AG04449 (cell line): ENCODE results near the gene PPP2R2C.

Experiments used
- CTCF ChIA-PET: fragments of 350-600 bp; formaldehyde crosslinking; extraction: SDS; loops from one replicate; lab custom pipeline; 2021; ENCODE audit warnings: antibody characterized with exemption; lab: Yijun Ruan, JAX
- POLR2A ChIA-PET: fragments of 400-600, 350-600 bp; formaldehyde crosslinking; extraction: SDS; loops from one replicate; lab custom pipeline; 2020; ENCODE audit warnings: antibody characterized with exemption, inconsistent platforms; lab: Yijun Ruan, JAX
- DNase-seq: peaks from one replicate; pipeline ENCODE4 v3.0.0-alpha.2; 2010; ENCODE audit warnings: low read depth, low spot score
- H3K4me3 ChIP-seq: 2 replicates; pipeline ENCODE4 v1.5.1; 2011; ENCODE audit warnings: low read depth, mild to moderate bottlenecking, control low read depth, low read length
- CTCF ChIP-seq: IDR thresholded peaks from one replicate; pipeline ENCODE4 v1.5.1; 2011; ENCODE audit warnings: mild to moderate bottlenecking, moderate library complexity, low read length, control low read depth, inconsistent platforms; ENCODE audit not compliant: insufficient read depth; ENCODE audit errors: missing control alignments

The PPP2R2C gene

GRCh38 chr4:6460876-6461275 lies 11.5 kb downstream of the PPP2R2C start:
- no peak overlapping the region for H3K4me3 ChIP-seq
- TF ChIP-seq CTCF = no peak
- no peak for DNase-seq
- POLR2A ChIA-PET = no interaction called here
- CTCF ChIA-PET = no interaction called here

DNA sequence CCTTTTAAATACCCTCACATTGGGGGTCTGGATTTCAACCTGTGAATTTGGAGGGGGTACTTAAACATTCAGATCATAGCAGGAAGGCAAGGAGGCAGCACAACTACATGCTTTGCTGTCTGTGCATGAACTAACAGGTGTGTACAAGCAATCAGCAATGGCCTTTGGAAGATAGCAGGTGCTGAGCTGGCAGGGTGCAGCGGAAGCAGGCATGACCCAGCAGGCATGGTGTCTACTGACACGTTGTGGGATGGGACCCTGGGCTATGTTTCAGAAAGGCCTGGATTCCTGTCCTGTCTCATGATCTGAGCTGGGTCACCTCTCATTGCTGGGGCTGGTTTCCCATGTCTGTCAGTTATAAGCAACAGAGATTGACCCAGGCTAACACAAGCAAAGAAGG lies 13.9 kb downstream of the PPP2R2C start:
- H3K4me3 ChIP-seq = no peak overlapping the region
- ChIA-PET POLR2A (no interaction called here), CTCF (no interaction called here)
- TF ChIP-seq CTCF = no peak
- DNase-seq = no peak

DNA sequence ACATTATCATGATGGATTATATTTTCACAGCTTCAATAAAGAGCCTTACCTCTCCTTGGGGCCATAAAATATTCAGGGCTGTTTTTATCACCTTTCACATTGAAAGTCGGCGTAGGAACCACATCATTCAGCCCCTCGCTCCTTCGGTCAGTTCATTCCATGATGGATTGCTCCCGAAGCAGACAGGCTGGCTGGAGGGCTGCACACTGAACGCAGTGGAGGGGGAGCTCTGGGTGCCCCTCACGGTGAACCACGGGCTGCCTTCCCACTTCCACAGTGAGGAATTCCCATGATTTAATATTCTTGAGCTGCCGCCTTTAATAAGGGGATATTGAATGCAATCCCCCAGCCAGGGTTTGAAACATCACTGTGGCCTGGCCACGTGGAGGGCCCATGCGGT lies 16.0 kb downstream of the PPP2R2C start:
- no peak overlapping the region for H3K4me3 ChIP-seq
- TF ChIP-seq CTCF = no peak
- DNase-seq = no peak
- CTCF ChIA-PET = no interaction called here
- POLR2A ChIA-PET = no interaction called here

GRCh38 chr4:6454112-6454910 lies 18.1 kb downstream of the PPP2R2C start:
- TF ChIP-seq CTCF = no peak
- no peak for DNase-seq
- no peak overlapping the region for H3K4me3 ChIP-seq
- ChIA-PET POLR2A (no interaction called here), CTCF (no interaction called here)

DNA sequence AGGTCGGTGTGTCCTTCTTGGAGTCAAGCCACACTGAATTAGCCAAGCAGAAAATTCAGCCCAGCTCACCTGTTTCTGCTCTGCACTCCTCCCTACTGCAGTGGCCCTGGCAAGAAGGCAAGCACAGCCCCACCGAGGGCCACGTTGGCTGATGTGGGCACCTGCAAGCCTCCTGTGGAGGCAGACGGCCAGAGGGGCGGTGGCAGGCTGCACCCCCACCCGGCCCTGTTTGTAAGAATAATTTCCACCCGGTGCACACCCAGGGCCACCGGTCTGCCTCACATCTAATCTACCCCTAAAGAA lies 18.8 kb downstream of the PPP2R2C start:
- no peak for TF ChIP-seq CTCF
- DNase-seq = no peak
- CTCF ChIA-PET = no interaction called here
- POLR2A ChIA-PET = no interaction called here
- H3K4me3 ChIP-seq = no peak overlapping the region

- POLR2A ChIA-PET = no interaction called here
- H3K4me3 ChIP-seq = no peak overlapping the region
- TF ChIP-seq CTCF = no peak
- CTCF ChIA-PET = no interaction called here
- no peak for DNase-seq
These were observed 19.3 kb downstream of the PPP2R2C start for GRCh38 chr4:6452897-6453687.
